Measurements from ENCODE around the gene MARCHF6.

DNA sequence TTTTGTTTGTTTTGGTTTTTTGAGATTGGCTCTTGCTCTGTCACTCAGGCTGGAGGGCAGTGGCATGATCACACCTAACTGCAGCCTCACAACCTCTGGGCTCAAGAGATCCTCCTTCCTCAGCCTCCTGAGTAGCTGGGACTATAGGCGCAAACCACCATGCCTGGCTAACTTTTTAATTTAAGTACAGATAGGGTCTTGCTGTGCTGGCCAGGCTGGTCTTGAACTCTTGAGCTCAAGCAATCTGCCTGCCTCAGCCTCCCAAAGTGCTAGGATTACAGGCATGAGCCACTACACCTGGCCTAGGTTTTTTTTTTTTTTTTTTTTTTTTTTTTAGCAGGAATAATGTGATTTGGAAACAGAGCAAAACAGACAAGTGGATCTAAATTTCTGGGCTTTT lies 37.6 kb downstream of the MARCHF6 start:
- no peak for TF ChIP-seq POLR2A (IDR thresholded peaks at IDR 0.05)
- TF ChIP-seq, protein P1, sequence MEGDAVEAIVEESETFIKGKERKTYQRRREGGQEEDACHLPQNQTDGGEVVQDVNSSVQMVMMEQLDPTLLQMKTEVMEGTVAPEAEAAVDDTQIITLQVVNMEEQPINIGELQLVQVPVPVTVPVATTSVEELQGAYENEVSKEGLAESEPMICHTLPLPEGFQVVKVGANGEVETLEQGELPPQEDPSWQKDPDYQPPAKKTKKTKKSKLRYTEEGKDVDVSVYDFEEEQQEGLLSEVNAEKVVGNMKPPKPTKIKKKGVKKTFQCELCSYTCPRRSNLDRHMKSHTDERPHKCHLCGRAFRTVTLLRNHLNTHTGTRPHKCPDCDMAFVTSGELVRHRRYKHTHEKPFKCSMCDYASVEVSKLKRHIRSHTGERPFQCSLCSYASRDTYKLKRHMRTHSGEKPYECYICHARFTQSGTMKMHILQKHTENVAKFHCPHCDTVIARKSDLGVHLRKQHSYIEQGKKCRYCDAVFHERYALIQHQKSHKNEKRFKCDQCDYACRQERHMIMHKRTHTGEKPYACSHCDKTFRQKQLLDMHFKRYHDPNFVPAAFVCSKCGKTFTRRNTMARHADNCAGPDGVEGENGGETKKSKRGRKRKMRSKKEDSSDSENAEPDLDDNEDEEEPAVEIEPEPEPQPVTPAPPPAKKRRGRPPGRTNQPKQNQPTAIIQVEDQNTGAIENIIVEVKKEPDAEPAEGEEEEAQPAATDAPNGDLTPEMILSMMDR (IDR thresholded peaks at IDR 0.05 in 8 of 11, conservative IDR thresholded peaks at IDR 0.05 in 3 of 11), result no peak
- no peak for TF ChIP-seq POLR2AphosphoS5 (IDR thresholded peaks at IDR 0.05)
